IMR-90 (cell line): Measurements from ENCODE around the gene OGG1. TPM values are rescaled to one million over a fixed set of nuclear protein-coding genes. Genes with fewer than 3 reads are reported as not detected.
A peak's percentile ranks its signal among the peaks of the same experiment; 100 is the strongest.

ENCODE experiments used
- ATAC-seq: fragments of 200-7000 bp; cut with Tn5 transposase; 2 replicates; pipeline ENCODE4 v1.9.1; 2020; ENCODE audit warnings: low read depth, mild to moderate bottlenecking, moderate library complexity
- BruUV-seq: library from RNA; stranded (reverse); fragments of 400-500 nt; replicated peaks from 2 replicates; lab custom pipeline; 2021; lab: Mats Ljungman, UMichigan
- CTCF ChIA-PET: fragments of 300-600 bp; formaldehyde crosslinking; extraction: SDS; loops from one replicate; lab custom pipeline; 2021; ENCODE audit warnings: antibody characterized with exemption; lab: Yijun Ruan, JAX
- POLR2A ChIA-PET: fragments of 300-600 bp; sonication (Branson Sonifier 250); formaldehyde crosslinking; loops from one replicate; lab custom pipeline; 2022; ENCODE audit warnings: antibody characterized with exemption; ENCODE audit not compliant: unreplicated experiment; lab: Charles Lee
- DNase-seq: peaks from one replicate; pipeline ENCODE4 v3.0.0; 2013
- H2AFZ ChIP-seq: replicated peaks from 2 replicates; pipeline ENCODE3; 2013; ENCODE audit warnings: low read length, mild to moderate bottlenecking; ENCODE audit not compliant: poor library complexity
- H2AK5ac ChIP-seq: 2 replicates; pipeline ENCODE4 v1.6.1; 2013; ENCODE audit warnings: low read depth, low read length, inconsistent platforms
- H2AK9ac ChIP-seq: replicated peaks from 2 replicates; pipeline ENCODE3; 2013; ENCODE audit warnings: mild to moderate bottlenecking, low read depth, low read length, moderate library complexity; ENCODE audit not compliant: poor library complexity
- H2BK120ac ChIP-seq: 2 replicates; pipeline ENCODE4 v1.6.1; 2013; ENCODE audit warnings: low read depth, low read length, inconsistent platforms
- H2BK15ac ChIP-seq: 3 replicates; pipeline ENCODE4 v1.6.1; 2013; ENCODE audit warnings: low read depth, low read length, inconsistent platforms
- H2BK20ac ChIP-seq: 2 replicates; pipeline ENCODE4 v1.6.1; 2013; ENCODE audit warnings: low read depth, mild to moderate bottlenecking, inconsistent platforms, low read length, moderate library complexity
- H2BK5ac ChIP-seq: 2 replicates; pipeline ENCODE4 v1.6.1; 2013; ENCODE audit warnings: mild to moderate bottlenecking, low read depth, low read length, inconsistent platforms; ENCODE audit not compliant: poor library complexity, severe bottlenecking
- H3K14ac ChIP-seq: replicated peaks from 2 replicates; pipeline ENCODE4 v1.6.1; 2013; ENCODE audit warnings: low read depth, low read length, inconsistent platforms
- H3K18ac ChIP-seq: 2 replicates; pipeline ENCODE4 v1.6.1; 2013; ENCODE audit warnings: low read depth, low read length, control low read depth
- H3K23ac ChIP-seq: 2 replicates; pipeline ENCODE4 v1.6.1; 2013; ENCODE audit warnings: low read depth, low read length, inconsistent platforms
- H3K27ac ChIP-seq: 2 replicates; pipeline ENCODE4 v1.5.1; 2013; ENCODE audit warnings: mild to moderate bottlenecking, control low read depth, low read length; ENCODE audit not compliant: insufficient read depth
- H3K27me3 ChIP-seq: 2 replicates; pipeline ENCODE4 v1.6.1; 2013; ENCODE audit warnings: low read length; ENCODE audit not compliant: control insufficient read depth, insufficient read depth
- H3K36me3 ChIP-seq: 2 replicates; pipeline ENCODE4 v1.6.1; 2013; ENCODE audit warnings: low read length, mixed read lengths; ENCODE audit not compliant: control insufficient read depth, insufficient read depth
- H3K4ac ChIP-seq: 2 replicates; pipeline ENCODE4 v1.6.1; 2013; ENCODE audit warnings: low read depth, low read length, inconsistent platforms
- H3K4me1 ChIP-seq: 2 replicates; pipeline ENCODE4 v1.6.1; 2013; ENCODE audit warnings: low read length, mixed read lengths; ENCODE audit not compliant: control insufficient read depth, insufficient read depth
- H3K4me2 ChIP-seq: 2 replicates; pipeline ENCODE4 v1.6.1; 2013; ENCODE audit warnings: low read depth, mild to moderate bottlenecking, control low read depth, low read length, moderate library complexity
- H3K4me3 ChIP-seq: 2 replicates; pipeline ENCODE4 v1.5.1; 2013; ENCODE audit warnings: low read depth, mild to moderate bottlenecking, control low read depth, low read length, moderate library complexity; ENCODE audit not compliant: insufficient read depth
- H3K56ac ChIP-seq: 2 replicates; pipeline ENCODE4 v1.6.1; 2013; ENCODE audit warnings: low read length, inconsistent platforms; ENCODE audit not compliant: insufficient read depth; ENCODE audit errors: extremely low read depth
- H3K79me1 ChIP-seq, 2 experiments: 2 replicates each; pipeline ENCODE4 v1.6.1; 2013; ENCODE audit warnings: low read length in 2 of 2, inconsistent platforms in 1 of 2, low read depth in 1 of 2
- H3K9ac ChIP-seq: 2 replicates; pipeline ENCODE4 v1.6.1; 2013; ENCODE audit warnings: low read depth, low read length, control low read depth
- H3K9me1 ChIP-seq: 2 replicates; pipeline ENCODE4 v1.6.1; 2013; ENCODE audit warnings: low read length, inconsistent platforms; ENCODE audit not compliant: insufficient read depth
- H3K9me3 ChIP-seq: 2 replicates; pipeline ENCODE4 v1.6.1; 2013; ENCODE audit warnings: low read length; ENCODE audit not compliant: control insufficient read depth, insufficient read depth
- H4K20me1 ChIP-seq: 2 replicates; pipeline ENCODE4 v1.6.1; 2013; ENCODE audit warnings: low read length, inconsistent platforms; ENCODE audit not compliant: insufficient read depth
- H4K5ac ChIP-seq: 2 replicates; pipeline ENCODE4 v1.6.1; 2013; ENCODE audit warnings: mild to moderate bottlenecking, low read depth, low read length, control low read depth
- H4K8ac ChIP-seq, 2 experiments: 2 replicates each; pipeline ENCODE4 v1.6.1; 2013; ENCODE audit warnings: low read depth in 2 of 2, low read length in 2 of 2, control low read depth in 1 of 2, inconsistent platforms in 1 of 2
- H4K91ac ChIP-seq: 2 replicates; pipeline ENCODE4 v1.6.1; 2013; ENCODE audit warnings: low read depth, low read length, inconsistent platforms; ENCODE audit not compliant: insufficient read depth
- BHLHE40 ChIP-seq: fragments of 150-350 bp; IDR thresholded peaks from 2 replicates; pipeline ENCODE4 v1.6.1; 2016; ENCODE audit warnings: mild to moderate bottlenecking, low read depth, low read length
- WGBS, 2 experiments: methylation state at CpG; one replicate each; pipeline versions ENCODE4 v1.1.5 to v1.1.7; 2013; ENCODE audit warnings: missing lambda C conversion rate in 2 of 2; ENCODE audit not compliant: insufficient read length in 1 of 2; ENCODE audit errors: extremely low coverage in 2 of 2; 5-methylcytosine and 5-hydroxymethylcytosine counted together
- dilution Hi-C: fragments of 300-500 bp; cut with HindIII; formaldehyde crosslinking; loops from one replicate; pipeline ENCODE4 v1.14.3; 2018; ENCODE audit warnings: low sequenced_read_pairs; ENCODE audit not compliant: unreplicated experiment
- in situ Hi-C: fragments of 300-500 bp; cut with MboI; formaldehyde crosslinking; loops from 3 replicates; pipeline ENCODE4 v1.14.3; 2019; ENCODE audit warnings: low sequenced_read_pairs, inconsistent platforms, mixed read lengths
- intact Hi-C: fragments of 100-400 bp; cut with micrococcal nuclease; formaldehyde crosslinking; loops from 2 replicates; pipeline ENCODE4 v1.10.0; 2022
- polyA plus RNA-seq, 3 experiments: library from polyadenylated mRNA; depleted of rRNA; stranded (reverse); fragments of >200 nt; gene quantifications; 2 replicates each; pipeline ENCODE4 v1.2.3, GENCODE V29; 2012; ENCODE audit warnings: low replicate concordance in 1 of 3
- total RNA-seq: library from RNA; depleted of rRNA; stranded (reverse); fragments of >200 nt; gene quantifications from 2 replicates; pipeline ENCODE4 v1.2.3, GENCODE V29; 2012

Gene OGG1
- total and polyA plus RNA-seq, 2 of the 4 experiments (the other 2 are of a cell fraction): 14.9 to 25.6 TPM

DNA sequence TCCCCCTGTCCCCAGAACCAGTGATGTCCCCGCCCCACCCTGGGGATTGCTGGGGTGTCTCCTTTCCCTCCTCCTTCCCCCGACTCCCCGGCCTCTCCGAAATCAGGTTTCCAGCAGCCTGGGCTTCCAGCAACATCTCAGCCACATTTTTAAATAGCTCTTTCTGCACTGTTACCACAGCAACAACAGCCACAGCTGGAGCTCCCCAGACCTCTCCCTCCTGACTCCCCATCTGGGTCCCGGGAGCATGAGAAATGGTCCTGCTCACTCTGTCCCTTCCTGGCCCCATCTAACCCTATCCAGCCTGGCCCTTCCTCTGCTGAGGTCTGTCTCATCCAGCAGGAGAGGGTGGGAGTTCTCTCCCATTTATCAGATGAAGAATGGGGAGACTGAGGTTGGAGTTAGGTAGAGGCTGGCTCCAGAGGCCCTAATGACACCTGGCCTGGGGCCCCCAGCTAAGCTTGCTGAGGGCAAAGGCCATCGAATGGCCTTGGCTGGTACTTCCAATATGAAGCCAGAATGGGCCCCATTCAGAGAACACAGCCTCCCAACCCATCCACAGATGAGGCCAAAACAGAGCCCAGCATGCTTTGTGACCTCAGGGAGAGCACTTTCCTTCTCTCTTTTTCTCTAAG, 18.5 kb downstream of the OGG1 start:
- no peak overlapping the region; the same call in 1 of the 2 replicates for H3K4me2 ChIP-seq
- WGBS, 2 experiments: 59% methylated on average over 3 of the region's 6 CpGs; no CpG with 5 or more reads in 1 of the 2 experiments

More for the DNA sequence above, 18.5 kb downstream of the OGG1 start:
- peak overlapping the region in 1 of 2 experiments; percentile 4; a peak in 1 of 4 replicates for H4K8ac ChIP-seq
- no peak overlapping the region for H2BK15ac ChIP-seq
- H3K18ac ChIP-seq: no peak overlapping the region
- H2AK9ac ChIP-seq: peak overlapping the region; percentile 87
- H3K27me3 ChIP-seq: no peaks in the 10 kb centered on the region
- no TSS peak for BruUV-seq
- H3K4me3 ChIP-seq: no peak overlapping the region
- no peak for ATAC-seq
- no peaks in the 10 kb centered on the region for H3K9me3 ChIP-seq
- ChIA-PET POLR2A (interaction anchor here (0.5 kb wide), 1 partner anchor 513 kb away, joined by 3 read pairs; no protein-coding TSS in a partner anchor), CTCF (no interaction called here)
- peak overlapping the region; percentile 31; the same call in 1 of the 2 replicates for H2AK5ac ChIP-seq
- H3K4me1 ChIP-seq: peaks cover 27% of the 10 kb centered on the region
- H3K4ac ChIP-seq: peak overlapping the region; percentile 63; the same call in 1 of the 2 replicates
- no peak for DNase-seq
- H3K9ac ChIP-seq: peak overlapping the region; percentile 63
- H4K91ac ChIP-seq: no peak overlapping the region
- no peak overlapping the region for H4K5ac ChIP-seq
- H2BK120ac ChIP-seq: peak overlapping the region; percentile 25; the same call in 1 of the 2 replicates
- TF ChIP-seq BHLHE40: no peak
- peaks cover 8% of the 10 kb centered on the region; the same call in 1 of the 2 replicates for H4K20me1 ChIP-seq
- dilution Hi-C loops (no loop called here), in situ Hi-C loops (no loop called here), intact Hi-C loops (no loop called here)
- peak overlapping the region; percentile 29; the same call in 1 of the 2 replicates for H3K14ac ChIP-seq
- peak overlapping the region; percentile 66 for H3K23ac ChIP-seq
- H2BK20ac ChIP-seq: no peak overlapping the region
- no peak overlapping the region for H3K56ac ChIP-seq
- H3K27ac ChIP-seq: no peak overlapping the region
- H3K79me1 ChIP-seq: peaks cover 16 to 49% of the 10 kb centered on the region in 2 experiments
- H3K9me1 ChIP-seq: peaks cover 28% of the 10 kb centered on the region
- no peak overlapping the region for H2BK5ac ChIP-seq
- H3K36me3 ChIP-seq: peaks cover 1% of the 10 kb centered on the region; the same call in 1 of the 2 replicates
- no peak overlapping the region for H2AFZ ChIP-seq
